GM23248 (cell line): ENCODE measurements around the gene GALNT2. TPM values are rescaled to one million over a fixed set of nuclear protein-coding genes. Genes with fewer than 3 reads are reported as not detected.
A peak's percentile ranks its signal among the peaks of the same experiment; 100 is the strongest.

Experiments used
- DNase-seq: peaks from one replicate; pipeline ENCODE4 v3.0.0-alpha.2; 2015
- H2AFZ ChIP-seq: fragments of 200-600 bp; sonication (generic); 2 replicates; pipeline ENCODE4 v1.6.1; 2016; ENCODE audit warnings: antibody characterized with exemption
- H3F3A ChIP-seq: fragments of 200-600 bp; sonication (generic); 2 replicates; pipeline ENCODE4 v1.6.1; 2016; ENCODE audit warnings: mild to moderate bottlenecking, antibody characterized with exemption, mixed run types; ENCODE audit not compliant: insufficient read depth
- H3K27ac ChIP-seq: fragments of 200-600 bp; sonication (generic); 2 replicates; pipeline ENCODE4 v1.5.1; 2016; ENCODE audit warnings: mild to moderate bottlenecking
- H3K27me3 ChIP-seq: fragments of 200-600 bp; sonication (generic); replicated peaks from 2 replicates; pipeline ENCODE4 v1.6.1; 2016; ENCODE audit warnings: mild to moderate bottlenecking; ENCODE audit not compliant: insufficient read depth
- H3K36me3 ChIP-seq: fragments of 200-600 bp; sonication (generic); 2 replicates; pipeline ENCODE4 v1.6.1; 2016; ENCODE audit warnings: low read depth, mild to moderate bottlenecking
- H3K4me1 ChIP-seq: fragments of 200-600 bp; sonication (generic); 2 replicates; pipeline ENCODE4 v1.6.1; 2016; ENCODE audit warnings: mild to moderate bottlenecking; ENCODE audit not compliant: insufficient read depth
- H3K4me2 ChIP-seq: fragments of 200-600 bp; sonication (generic); one replicate; pipeline ENCODE4 v1.6.1; 2016; ENCODE audit warnings: mild to moderate bottlenecking; ENCODE audit not compliant: unreplicated experiment
- H3K4me3 ChIP-seq: fragments of 200-600 bp; sonication (generic); 2 replicates; pipeline ENCODE4 v1.5.1; 2016; ENCODE audit warnings: mild to moderate bottlenecking
- H3K79me2 ChIP-seq: fragments of 200-600 bp; sonication (generic); 2 replicates; pipeline ENCODE4 v1.6.1; 2016; ENCODE audit warnings: mild to moderate bottlenecking; ENCODE audit not compliant: insufficient read depth
- H3K9ac ChIP-seq: fragments of 200-600 bp; sonication (generic); 2 replicates; pipeline ENCODE4 v1.6.1; 2016; ENCODE audit warnings: mild to moderate bottlenecking
- H3K9me2 ChIP-seq: fragments of 200-600 bp; sonication (generic); 2 replicates; pipeline ENCODE4 v1.6.1; 2016; ENCODE audit warnings: mixed run types, mild to moderate bottlenecking, moderate library complexity; ENCODE audit not compliant: insufficient read depth
- H3K9me3 ChIP-seq: fragments of 200-600 bp; sonication (generic); one replicate; pipeline ENCODE4 v1.6.1; 2017; ENCODE audit warnings: low read depth
- H4K20me1 ChIP-seq: fragments of 200-600 bp; sonication (generic); 2 replicates; pipeline ENCODE4 v1.6.0; 2016; ENCODE audit not compliant: insufficient read depth
- EZH2 ChIP-seq: fragments of 200-600 bp; sonication (generic); IDR thresholded peaks from 2 replicates; pipeline ENCODE4 v1.6.1; 2018; ENCODE audit warnings: antibody characterized with exemption, mild to moderate bottlenecking; ENCODE audit not compliant: insufficient read depth, poor library complexity, severe bottlenecking
- EZH2phosphoT487 ChIP-seq: fragments of 200-600 bp; sonication (generic); IDR thresholded peaks from 2 replicates; pipeline ENCODE4 v1.6.1; 2018; ENCODE audit warnings: antibody characterized with exemption, moderate library complexity, mild to moderate bottlenecking, low read depth; ENCODE audit not compliant: insufficient read depth
- WGBS, 2 experiments: methylation state at CpG; one replicate each; pipeline ENCODE4 v1.1.6; 2015 to 2017; ENCODE audit warnings: low lambda C conversion rate in 2 of 2, low coverage in 1 of 2; ENCODE audit errors: missing lambda C conversion rate in 2 of 2; 5-methylcytosine and 5-hydroxymethylcytosine counted together
- in situ Hi-C: fragments of 300-500 bp; cut with MboI; formaldehyde crosslinking; loops from 2 replicates; pipeline ENCODE4 v1.15.0; 2020
- polyA plus RNA-seq: library from polyadenylated mRNA; unstranded; fragments of >200 nt; fragmentation: Nextera tagmentation; extraction: Ambion mirVana; gene quantifications from 2 replicates; pipeline ENCODE4 v1.2.1, GENCODE V29; 2016
- total RNA-seq: library from RNA; depleted of rRNA; stranded (reverse); fragments of >200 nt; shearing (Covaris generic); gene quantifications from 2 replicates; pipeline ENCODE4 v1.2.3, GENCODE V29; 2014

Gene GALNT2
- total and polyA plus RNA-seq, 2 experiments from 2014 or later = 111 to 124 TPM

DNA sequence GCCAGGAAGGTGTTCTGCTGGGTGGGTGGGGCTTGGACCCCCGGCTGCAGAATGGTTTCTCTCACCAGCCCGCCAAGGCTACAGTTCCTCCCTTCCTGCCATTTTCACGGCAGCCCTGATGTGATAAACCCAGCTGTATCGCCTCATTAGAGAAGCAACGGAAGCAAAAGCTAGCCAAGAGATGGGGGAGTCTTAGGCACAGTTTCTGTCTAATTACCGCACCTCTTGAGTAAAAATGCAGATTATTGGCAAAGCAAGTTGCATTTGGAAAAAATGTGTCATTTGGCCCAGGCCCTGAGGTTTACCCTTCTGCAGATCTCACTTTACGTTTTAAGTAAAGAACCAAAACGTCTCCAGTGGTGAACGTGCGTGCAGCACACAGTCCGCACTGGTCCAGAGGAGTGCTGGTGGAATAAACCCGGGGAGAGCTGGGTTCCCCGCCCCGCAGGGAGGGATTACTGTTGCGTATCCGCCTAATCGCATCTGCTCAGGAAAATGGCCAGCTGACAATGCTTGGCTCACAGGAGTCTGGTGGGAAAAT is 109.9 kb downstream of the GALNT2 start:
- Histone ChIP-seq H3F3A (peaks cover 13% of the 10 kb centered on the region), H4K20me1 (no peaks in the 10 kb centered on the region; the same call in 1 of the 2 replicates), H3K9ac (no peak overlapping the region), H3K27ac (0 out of 2 replicates have a peak overlapping the region, but pooled peaks have one; percentile 3), H3K4me1 (peaks cover 12% of the 10 kb centered on the region), H3K36me3 (0 out of 2 replicates have a peak, but pooled peaks cover 5% of the 10 kb centered on the region), H3K79me2 (peaks cover 92% of the 10 kb centered on the region), H3K4me2 (peak overlapping the region; percentile 5), H2AFZ (no peak overlapping the region), H3K4me3 (no peak overlapping the region), H3K9me2 (no peaks in the 10 kb centered on the region), H3K27me3 (no peaks in the 10 kb centered on the region), H3K9me3 (no peaks in the 10 kb centered on the region)
- 43 to 49% methylated on average over 17 of the region's 17 CpGs for WGBS, 2 experiments
- peak; percentile 68 for DNase-seq
- in situ Hi-C loops = no loop called here
- TF ChIP-seq EZH2 = no peak
- no peak for TF ChIP-seq EZH2phosphoT487

DNA sequence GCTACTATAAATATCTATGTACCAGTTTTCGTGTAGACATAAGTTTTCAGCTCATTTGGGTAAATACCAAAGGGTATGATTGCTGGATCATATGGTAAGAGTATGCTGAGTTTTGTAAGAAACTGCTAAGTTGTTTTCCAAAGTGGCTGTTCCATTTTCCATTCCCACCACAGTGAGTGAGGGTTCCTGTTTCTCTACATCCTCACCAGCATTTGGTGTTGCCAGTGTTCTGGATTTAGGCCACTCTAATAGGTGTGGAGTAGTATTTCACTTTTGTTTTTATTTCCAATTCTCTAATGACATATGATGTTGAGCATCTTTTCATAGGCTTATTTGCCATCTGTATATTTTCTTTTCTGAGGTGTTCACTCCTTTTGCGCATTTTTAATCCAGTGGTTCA is 112.2 kb downstream of the GALNT2 start:
- in situ Hi-C loops = no loop called here
- no peaks in the 10 kb centered on the region; the same call in 1 of the 2 replicates for H3K4me1 ChIP-seq
- TF ChIP-seq EZH2phosphoT487 (no peak), EZH2 (no peak)
- no peaks in the 10 kb centered on the region for H3K9me2 ChIP-seq
- no peak overlapping the region for H3K9ac ChIP-seq
- no peak overlapping the region for H3K4me3 ChIP-seq
- H3K4me2 ChIP-seq = no peak overlapping the region
- no peaks in the 10 kb centered on the region for H3F3A ChIP-seq
- H3K79me2 ChIP-seq = peaks cover 98% of the 10 kb centered on the region
- no peaks in the 10 kb centered on the region; the same call in 1 of the 2 replicates for H4K20me1 ChIP-seq
- no peak for DNase-seq
- 86% methylated on average over 2 of the region's 2 CpGs for WGBS, 2 experiments
- H2AFZ ChIP-seq = no peak overlapping the region
- no peak overlapping the region for H3K27ac ChIP-seq
- 0 out of 2 replicates have a peak, but pooled peaks cover 5% of the 10 kb centered on the region for H3K36me3 ChIP-seq
- H3K9me3 ChIP-seq = no peaks in the 10 kb centered on the region
- no peaks in the 10 kb centered on the region for H3K27me3 ChIP-seq

DNA sequence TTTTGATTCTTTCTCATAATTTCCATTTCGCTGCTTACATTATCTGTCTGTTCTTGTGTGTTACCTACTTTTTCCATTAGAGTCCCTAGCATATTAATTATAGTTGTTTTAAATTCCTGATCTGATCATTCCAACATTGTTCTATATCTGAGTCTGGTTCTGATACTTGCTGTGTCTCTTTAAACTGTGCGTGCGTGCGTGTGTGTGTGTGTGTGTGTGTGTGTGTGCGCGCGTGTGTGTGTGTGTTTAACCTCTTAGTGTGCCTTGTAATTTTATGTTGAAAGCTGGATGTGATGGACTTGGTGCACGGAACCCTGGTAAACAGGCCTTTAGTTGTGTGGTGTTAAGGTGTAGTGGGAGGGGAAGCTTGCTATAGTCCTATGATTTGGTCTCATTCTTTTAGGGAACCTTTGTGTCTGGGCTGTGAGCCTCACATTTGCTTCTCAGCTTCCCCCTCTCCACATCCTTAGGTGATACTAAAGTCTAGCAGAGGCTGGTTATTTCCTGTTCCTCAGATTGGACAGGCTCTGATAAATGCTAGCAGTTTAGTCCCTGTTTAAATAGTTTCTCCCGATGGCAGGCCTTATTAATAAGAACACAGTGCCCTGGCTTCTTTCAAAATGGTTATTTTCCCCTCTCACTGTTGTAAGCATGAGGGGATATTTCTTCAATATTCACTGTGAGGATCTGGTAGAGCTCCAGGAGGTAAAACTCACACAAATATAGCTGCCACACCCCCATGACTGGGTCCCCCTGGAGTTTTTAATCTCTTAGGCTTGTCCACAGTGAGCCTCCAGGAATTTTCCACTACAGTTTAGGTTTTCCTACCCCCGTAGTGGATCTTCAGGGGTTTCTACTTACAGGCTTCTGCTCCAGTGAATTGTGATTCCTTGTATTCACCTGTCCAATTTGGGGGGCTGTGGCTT is 118.3 kb downstream of the GALNT2 start:
- 0 out of 2 replicates have a peak, but pooled peaks cover 5% of the 10 kb centered on the region for H3K36me3 ChIP-seq
- 93% methylated on average over 10 of the region's 10 CpGs for WGBS, 2 experiments
- no peak overlapping the region for H3K4me3 ChIP-seq
- H3F3A ChIP-seq = peaks cover 10% of the 10 kb centered on the region; the same call in 1 of the 2 replicates
- TF ChIP-seq EZH2phosphoT487 (no peak), EZH2 (no peak)
- no peak overlapping the region for H2AFZ ChIP-seq
- H3K4me1 ChIP-seq = peaks cover 15% of the 10 kb centered on the region
- H3K9me3 ChIP-seq = no peaks in the 10 kb centered on the region
- in situ Hi-C loops = no loop called here
- no peak for DNase-seq
- H3K27me3 ChIP-seq = no peaks in the 10 kb centered on the region
- no peak overlapping the region for H3K9ac ChIP-seq
- H3K79me2 ChIP-seq = peaks cover 100% of the 10 kb centered on the region
- no peaks in the 10 kb centered on the region for H3K9me2 ChIP-seq
- H3K4me2 ChIP-seq = no peak overlapping the region
- H3K27ac ChIP-seq = no peak overlapping the region
- peaks cover 6% of the 10 kb centered on the region; the same call in 1 of the 2 replicates for H4K20me1 ChIP-seq

DNA sequence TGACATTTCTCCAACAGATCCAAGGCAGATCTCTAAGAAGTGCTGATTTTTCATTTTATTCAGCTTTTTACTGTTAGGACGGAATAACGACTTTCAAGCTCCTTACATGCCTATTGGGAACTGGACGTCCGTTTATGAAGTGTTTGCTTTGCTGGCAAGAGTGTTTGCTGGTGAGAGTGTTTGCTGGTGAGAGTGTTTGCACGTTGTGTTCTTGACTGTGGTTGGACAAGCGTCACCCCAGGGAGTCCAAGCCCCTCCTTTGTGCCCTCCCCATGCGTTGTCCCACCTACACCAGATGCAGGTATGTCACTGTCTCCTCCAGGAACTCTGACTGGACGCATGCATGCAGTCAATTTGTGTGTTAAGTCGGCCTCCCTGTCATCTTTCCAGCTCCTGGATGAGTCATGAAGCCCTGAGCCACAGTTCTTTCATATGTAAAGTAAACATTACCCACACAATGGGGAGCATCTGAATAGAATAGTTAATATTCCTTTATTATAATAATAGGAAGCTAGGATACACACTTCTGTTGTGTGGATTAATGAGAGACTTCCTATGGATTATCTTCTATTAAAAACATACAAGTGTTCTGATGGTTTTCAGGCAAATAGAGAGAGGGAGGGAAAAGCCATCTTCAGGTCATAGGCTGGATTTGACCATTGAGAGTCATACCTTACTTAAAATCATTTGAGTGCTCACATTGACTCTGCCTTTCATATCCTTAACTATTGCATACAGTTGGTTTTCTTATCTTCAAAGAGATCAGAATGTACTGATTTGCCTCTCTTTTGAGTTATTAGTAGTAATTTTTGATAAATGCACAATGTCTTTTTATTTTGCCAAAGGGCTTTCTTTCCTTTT is 119.2 kb downstream of the GALNT2 start:
- H3K9ac ChIP-seq = no peak overlapping the region
- H3K27me3 ChIP-seq = no peaks in the 10 kb centered on the region
- peaks cover 15% of the 10 kb centered on the region for H3K4me1 ChIP-seq
- H3K9me3 ChIP-seq = no peaks in the 10 kb centered on the region
- H3K79me2 ChIP-seq = peaks cover 100% of the 10 kb centered on the region
- DNase-seq = peak; percentile 86
- H3K27ac ChIP-seq = no peak overlapping the region
- H4K20me1 ChIP-seq = peaks cover 6% of the 10 kb centered on the region; the same call in 1 of the 2 replicates
- no peaks in the 10 kb centered on the region for H3K9me2 ChIP-seq
- H2AFZ ChIP-seq = no peak overlapping the region
- no peak overlapping the region for H3K4me3 ChIP-seq
- H3K4me2 ChIP-seq = peak overlapping the region; percentile 7
- in situ Hi-C loops = no loop called here
- WGBS, 2 experiments = 58 to 62% methylated on average over 9 of the region's 9 CpGs
- TF ChIP-seq EZH2phosphoT487 (no peak), EZH2 (no peak)
- peaks cover 10% of the 10 kb centered on the region for H3F3A ChIP-seq
- H3K36me3 ChIP-seq = no peaks in the 10 kb centered on the region
